VCaP (cell line): ENCODE measurements around the gene UGT1A5.

Experiments used
- H3K27ac ChIP-seq: fragments of 450-650 bp; 2 replicates; pipeline ENCODE4 v1.5.1; 2017
- CTCF ChIP-seq: fragments of 450-650 bp; conservative IDR thresholded peaks from 2 replicates; pipeline ENCODE4 v1.5.1; 2017; ENCODE audit warnings: mild to moderate bottlenecking, moderate library complexity

The UGT1A5 gene

DNA sequence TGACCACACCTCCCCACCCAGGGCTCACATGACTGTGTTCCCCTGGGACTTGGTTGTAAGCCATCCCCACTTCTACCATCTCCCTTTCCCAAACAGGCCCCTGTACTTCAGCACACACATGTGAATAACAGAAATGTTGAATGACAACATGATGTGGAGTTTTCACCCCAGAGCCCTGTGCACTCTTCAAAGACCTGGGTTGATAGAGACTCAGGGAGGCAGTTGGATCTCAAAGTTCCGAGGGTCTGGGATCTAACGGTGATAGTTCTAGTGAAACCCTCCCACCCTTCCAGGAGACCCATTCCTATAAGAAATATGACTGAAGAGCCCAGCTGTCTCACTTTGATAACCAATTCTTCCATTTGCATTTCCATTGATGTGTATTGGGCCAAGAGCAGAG lies 65.3 kb downstream of the UGT1A5 start, which contains the start of gene MROH2A:
MROH2A (plus strand) TSS at position 301 of the 400 bp plus-strand sequence. CDS start 1,029 bp downstream, outside the sequence.
- H3K27ac ChIP-seq, result no peak within 1 kb of the TSS
- no peak for TF ChIP-seq CTCF

GRCh38 chr2:233779722-233780121 lies 67.0 kb downstream of the UGT1A5 start:
- no peak for TF ChIP-seq CTCF
- no peak overlapping the region for H3K27ac ChIP-seq

- no peak for TF ChIP-seq CTCF
- no peak overlapping the region for H3K27ac ChIP-seq
Measured at GRCh38 chr2:233780771-233781170, 68.1 kb downstream of the UGT1A5 start.

- no peak overlapping the region for H3K27ac ChIP-seq
- no peak for TF ChIP-seq CTCF
Measured at GRCh38 chr2:233789554-233789953, 76.8 kb downstream of the UGT1A5 start.

GRCh38 chr2:233791151-233791882 lies 78.6 kb downstream of the UGT1A5 start:
- TF ChIP-seq CTCF, result no peak
- H3K27ac ChIP-seq, result no peak overlapping the region

DNA sequence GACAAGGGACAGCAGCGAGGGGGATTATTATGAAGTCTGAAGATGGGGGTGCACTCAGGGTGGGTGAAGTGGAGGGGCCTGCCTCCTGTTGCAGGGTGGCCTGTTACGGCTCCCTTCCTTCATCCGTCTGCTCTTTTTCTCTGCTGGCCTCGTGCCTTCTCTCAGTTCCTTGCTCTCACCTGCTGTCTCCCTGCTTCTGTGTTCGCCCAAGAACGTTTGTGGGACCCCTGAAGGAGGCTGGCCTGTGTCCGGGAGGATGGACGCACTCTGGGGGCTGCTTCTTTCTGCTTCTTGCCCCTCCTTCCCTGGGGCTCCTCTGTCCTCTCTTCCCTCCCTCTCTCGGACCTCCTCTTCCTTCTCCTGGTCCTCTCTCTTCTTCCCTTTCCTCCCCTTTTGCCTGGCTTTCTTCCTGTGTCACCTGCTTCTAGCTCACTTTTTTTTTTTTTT lies 79.2 kb downstream of the UGT1A5 start:
- TF ChIP-seq CTCF, result no peak
- no peak overlapping the region for H3K27ac ChIP-seq

DNA sequence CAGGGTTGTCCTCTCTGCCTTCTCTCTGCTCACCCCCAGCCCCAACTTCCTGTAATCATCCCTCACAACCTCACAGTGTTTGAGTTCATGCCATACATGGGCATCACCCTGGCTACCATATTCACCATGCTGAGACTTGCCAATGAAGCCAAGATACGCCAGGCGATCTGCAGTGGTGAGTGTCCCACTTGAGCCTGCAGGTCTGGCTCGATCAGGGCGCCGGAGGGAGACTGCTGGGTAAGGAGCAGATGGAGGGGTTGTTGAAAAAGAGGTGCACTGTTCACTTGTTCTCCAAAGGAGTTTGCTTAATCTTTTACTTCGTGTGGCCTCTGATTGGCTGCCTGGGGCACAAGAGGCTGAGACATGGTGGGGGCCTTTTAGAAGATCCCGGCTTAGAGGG lies 80.0 kb downstream of the UGT1A5 start:
- no peak overlapping the region for H3K27ac ChIP-seq
- no peak for TF ChIP-seq CTCF
